HepG2 (cell line): Measurements from ENCODE around the gene ENSA. TPM values are rescaled to one million over a fixed set of nuclear protein-coding genes. Genes with fewer than 3 reads are reported as not detected.

Source experiments
- AGO1 ChIP-seq: fragments of 200-400 bp; formaldehyde crosslinking; IDR thresholded peaks from 2 replicates; pipeline ENCODE4 v1.6.1; 2017; ENCODE audit warnings: mild to moderate bottlenecking, low read depth, low read length, moderate library complexity; ENCODE audit not compliant: poor library complexity, severe bottlenecking
- ATRX ChIP-seq: sonication (generic); formaldehyde crosslinking; IDR thresholded peaks from 2 replicates; pipeline ENCODE4 v1.4.0; 2020; ENCODE audit warnings: missing genetic modification reagents, borderline replicate concordance
- CHD2 ChIP-seq: IDR thresholded peaks from 2 replicates; pipeline ENCODE4 v1.6.1; 2011; ENCODE audit warnings: low read depth, low read length, improper control_type of control experiment
- EED ChIP-seq: sonication (generic); formaldehyde crosslinking; IDR thresholded peaks from 2 replicates; pipeline ENCODE4 v1.5.0; 2020; ENCODE audit warnings: mild to moderate bottlenecking, missing genetic modification reagents
- EP300 ChIP-seq, 3 experiments: sonication (generic) in 1 of 3; formaldehyde crosslinking in 1 of 3; IDR thresholded peaks; 2 replicates each; pipeline versions ENCODE4 v1.5.1 to v1.6.1; 2011 to 2020; ENCODE audit warnings: low read depth in 2 of 3, low read length in 2 of 3, borderline replicate concordance in 1 of 3, improper control_type of control experiment in 1 of 3, mild to moderate bottlenecking in 1 of 3, missing genetic modification reagents in 1 of 3, moderate library complexity in 1 of 3
- HDAC6 ChIP-seq: fragments of 200-600 bp; sonication (generic); IDR thresholded peaks from 2 replicates; pipeline ENCODE4 v1.7.0; 2017; ENCODE audit warnings: mild to moderate bottlenecking, antibody characterized with exemption, low read length, low read depth
- ISX ChIP-seq: sonication (generic); formaldehyde crosslinking; conservative IDR thresholded peaks from 2 replicates; pipeline ENCODE4 v1.5.0; 2020; ENCODE audit warnings: missing genetic modification reagents
- SRY ChIP-seq: sonication (generic); formaldehyde crosslinking; IDR thresholded peaks from 2 replicates; pipeline ENCODE4 v1.8.0; 2022; ENCODE audit warnings: mild to moderate bottlenecking, missing genetic modification reagents
- SYNCRIP ChIP-seq: fragments of 200-400 bp; formaldehyde crosslinking; IDR thresholded peaks from 2 replicates; pipeline ENCODE4 v1.6.1; 2018; ENCODE audit warnings: mild to moderate bottlenecking, low read depth, low read length; ENCODE audit not compliant: insufficient read depth
- XBP1 ChIP-seq: sonication (generic); formaldehyde crosslinking; IDR thresholded peaks from 2 replicates; pipeline ENCODE4 v1.5.0; 2020; ENCODE audit warnings: missing genetic modification reagents
- ZFYVE20 ChIP-seq: sonication (generic); formaldehyde crosslinking; IDR thresholded peaks from 2 replicates; pipeline ENCODE4 v1.8.0; 2023; ENCODE audit warnings: low read depth, mild to moderate bottlenecking, moderate library complexity, missing genetic modification reagents, borderline replicate concordance
- ZNF230 ChIP-seq: sonication (generic); formaldehyde crosslinking; IDR thresholded peaks from 2 replicates; pipeline ENCODE4 v1.4.0; 2020; ENCODE audit warnings: mild to moderate bottlenecking, missing genetic modification reagents
- ZNF546 ChIP-seq: sonication (generic); formaldehyde crosslinking; conservative IDR thresholded peaks from 2 replicates; pipeline ENCODE4 v1.8.1; 2023; ENCODE audit warnings: mild to moderate bottlenecking, missing genetic modification reagents
- ZNF703 ChIP-seq: sonication (generic); formaldehyde crosslinking; IDR thresholded peaks from 2 replicates; pipeline ENCODE4 v1.5.1; 2020; ENCODE audit warnings: missing genetic modification reagents, mild to moderate bottlenecking, moderate library complexity, borderline replicate concordance
- ZNF749 ChIP-seq: sonication (generic); formaldehyde crosslinking; IDR thresholded peaks from 2 replicates; pipeline ENCODE4 v1.8.0; 2022; ENCODE audit warnings: mild to moderate bottlenecking, missing genetic modification reagents, moderate library complexity, borderline replicate concordance
- ZNF766 ChIP-seq: sonication (generic); formaldehyde crosslinking; IDR thresholded peaks from 2 replicates; pipeline ENCODE4 v1.5.0; 2020; ENCODE audit warnings: missing genetic modification reagents, borderline replicate concordance
- ZNF792 ChIP-seq: IDR thresholded peaks from 2 replicates; pipeline ENCODE4 v1.6.1; 2016
- ZSCAN22 ChIP-seq: sonication (generic); formaldehyde crosslinking; IDR thresholded peaks from 2 replicates; pipeline ENCODE4 v1.4.0; 2020; ENCODE audit warnings: mild to moderate bottlenecking, missing genetic modification reagents
- polyA plus RNA-seq, 8 experiments: library from polyadenylated mRNA; depleted of rRNA in 3 of 8; stranded (reverse) in 7 of 8; unstranded in 1 of 8; fragments of >200 nt; fragmentation: Illumina TruSeq in 4 of 8; extraction: Trizol in 4 of 8; gene quantifications; 2 replicates each; pipeline versions ENCODE4 v1.2.1 to v1.2.3, GENCODE V29; 2011 to 2016; ENCODE audit warnings: low read depth in 4 of 8, missing spikeins in 1 of 8, mixed read lengths in 1 of 8; ENCODE audit not compliant: insufficient read depth in 1 of 8
- total RNA-seq, 5 experiments: library from RNA; depleted of rRNA; stranded (reverse); fragments of >200 nt; fragmentation: Illumina TruSeq; extraction: Trizol; gene quantifications; 2 replicates each; pipeline ENCODE4 v1.2.3, GENCODE V29; 2016; ENCODE audit warnings: low read depth in 1 of 5
- TF ChIP-seq, protein P1 (sequence below): sonication (generic); formaldehyde crosslinking; IDR thresholded peaks from 2 replicates; pipeline ENCODE4 v1.4.0; 2020; ENCODE audit warnings: missing genetic modification reagents, mild to moderate bottlenecking, borderline replicate concordance
- TF ChIP-seq, protein P2 (sequence below): sonication (generic); formaldehyde crosslinking; IDR thresholded peaks from 2 replicates; pipeline ENCODE4 v1.8.0; 2022; ENCODE audit warnings: missing genetic modification reagents, mild to moderate bottlenecking, moderate library complexity, borderline replicate concordance
- TF ChIP-seq, protein P3 (sequence below): sonication (generic); formaldehyde crosslinking; IDR thresholded peaks from 2 replicates; pipeline ENCODE4 v1.8.1; 2023; ENCODE audit warnings: mild to moderate bottlenecking, missing genetic modification reagents, borderline replicate concordance
- TF ChIP-seq, protein P4 (sequence below): sonication (generic); formaldehyde crosslinking; IDR thresholded peaks from 2 replicates; pipeline ENCODE4 v1.4.0; 2020; ENCODE audit warnings: missing genetic modification reagents

Gene ENSA
- total and polyA plus RNA-seq, 2 of the 13 experiments (the other 11 are each of a cell fraction or from before 2014, with no cell fraction given): 54.5 to 111 TPM

DNA sequence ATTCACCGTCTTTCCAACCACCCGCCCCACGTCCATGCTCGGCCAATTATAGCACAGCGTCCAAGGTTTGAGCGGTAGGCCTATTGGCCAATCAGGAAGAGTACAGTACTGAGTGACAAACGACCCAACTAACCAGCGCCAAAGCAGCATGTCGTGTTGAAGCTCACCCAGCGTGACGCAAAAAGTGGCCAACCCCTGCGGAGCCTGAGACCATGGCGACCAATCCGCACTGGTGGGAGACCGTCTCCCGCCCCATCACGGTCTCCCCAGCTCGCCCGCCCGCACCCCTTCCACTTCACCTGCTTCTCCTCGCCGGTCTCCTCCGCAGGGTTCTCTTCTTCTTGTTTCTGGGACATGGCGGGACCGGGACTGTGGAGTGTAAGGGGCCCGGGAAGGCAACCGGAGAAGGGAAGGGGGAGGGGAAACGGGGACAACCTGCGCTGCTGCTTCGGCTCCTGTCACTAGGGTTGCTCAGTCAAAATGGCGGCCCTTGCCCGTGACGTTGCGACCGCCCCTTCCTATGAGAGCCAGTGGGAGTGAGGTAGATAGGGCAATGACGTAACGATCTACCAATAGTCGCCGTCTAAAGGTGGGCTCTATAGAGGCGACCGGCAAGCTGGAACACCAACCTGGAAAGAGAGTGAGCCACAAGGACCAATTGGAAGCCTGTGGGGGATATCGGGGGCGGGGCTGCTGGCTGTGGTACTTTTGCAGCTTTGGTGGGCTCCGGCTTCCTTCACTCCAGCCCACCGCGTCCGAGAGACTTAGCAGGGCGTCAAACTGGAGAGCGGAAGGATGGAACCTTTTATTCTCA is at the start of gene ENSA (continued):
- TF ChIP-seq HDAC6 (no peak), ZNF230 (CRISPR knock-in tag) (no peak; the same call in 1 of the 2 replicates), ZFYVE20 (CRISPR knock-in tag) (no peak), EP300 (IDR thresholded peaks at IDR 0.05; ENCODE audit: low read depth in 2 of 2, low read length in 2 of 2) (0 out of 4 replicates have a peak, but pooled peaks of 1 of the 2 experiments have one; percentile 28), EP300 (CRISPR knock-in tag; IDR thresholded peaks at IDR 0.05; ENCODE audit: borderline replicate concordance) (no peak), XBP1 (no peak), ISX (no peak), ZNF792 (CRISPR knock-in tag) (no peak), ZNF546 (CRISPR knock-in tag) (no peak), ZNF766 (no peak), SRY (CRISPR knock-in tag) (peak; percentile 25), ZNF703 (no peak), SYNCRIP (no peak), ZSCAN22 (CRISPR knock-in tag) (no peak), ATRX (CRISPR knock-in tag) (no peak), CHD2 (peak; percentile 66), EED (CRISPR knock-in tag) (peak; percentile 74; the same call in 1 of the 2 replicates), AGO1 (no peak), ZNF749 (CRISPR knock-in tag) (peak; percentile 58; the same call in 1 of the 2 replicates)
- TF ChIP-seq, protein P1, sequence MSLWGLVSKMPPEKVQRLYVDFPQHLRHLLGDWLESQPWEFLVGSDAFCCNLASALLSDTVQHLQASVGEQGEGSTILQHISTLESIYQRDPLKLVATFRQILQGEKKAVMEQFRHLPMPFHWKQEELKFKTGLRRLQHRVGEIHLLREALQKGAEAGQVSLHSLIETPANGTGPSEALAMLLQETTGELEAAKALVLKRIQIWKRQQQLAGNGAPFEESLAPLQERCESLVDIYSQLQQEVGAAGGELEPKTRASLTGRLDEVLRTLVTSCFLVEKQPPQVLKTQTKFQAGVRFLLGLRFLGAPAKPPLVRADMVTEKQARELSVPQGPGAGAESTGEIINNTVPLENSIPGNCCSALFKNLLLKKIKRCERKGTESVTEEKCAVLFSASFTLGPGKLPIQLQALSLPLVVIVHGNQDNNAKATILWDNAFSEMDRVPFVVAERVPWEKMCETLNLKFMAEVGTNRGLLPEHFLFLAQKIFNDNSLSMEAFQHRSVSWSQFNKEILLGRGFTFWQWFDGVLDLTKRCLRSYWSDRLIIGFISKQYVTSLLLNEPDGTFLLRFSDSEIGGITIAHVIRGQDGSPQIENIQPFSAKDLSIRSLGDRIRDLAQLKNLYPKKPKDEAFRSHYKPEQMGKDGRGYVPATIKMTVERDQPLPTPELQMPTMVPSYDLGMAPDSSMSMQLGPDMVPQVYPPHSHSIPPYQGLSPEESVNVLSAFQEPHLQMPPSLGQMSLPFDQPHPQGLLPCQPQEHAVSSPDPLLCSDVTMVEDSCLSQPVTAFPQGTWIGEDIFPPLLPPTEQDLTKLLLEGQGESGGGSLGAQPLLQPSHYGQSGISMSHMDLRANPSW: peak; percentile 59; the same call in 1 of the 2 replicates
- TF ChIP-seq, protein P2, sequence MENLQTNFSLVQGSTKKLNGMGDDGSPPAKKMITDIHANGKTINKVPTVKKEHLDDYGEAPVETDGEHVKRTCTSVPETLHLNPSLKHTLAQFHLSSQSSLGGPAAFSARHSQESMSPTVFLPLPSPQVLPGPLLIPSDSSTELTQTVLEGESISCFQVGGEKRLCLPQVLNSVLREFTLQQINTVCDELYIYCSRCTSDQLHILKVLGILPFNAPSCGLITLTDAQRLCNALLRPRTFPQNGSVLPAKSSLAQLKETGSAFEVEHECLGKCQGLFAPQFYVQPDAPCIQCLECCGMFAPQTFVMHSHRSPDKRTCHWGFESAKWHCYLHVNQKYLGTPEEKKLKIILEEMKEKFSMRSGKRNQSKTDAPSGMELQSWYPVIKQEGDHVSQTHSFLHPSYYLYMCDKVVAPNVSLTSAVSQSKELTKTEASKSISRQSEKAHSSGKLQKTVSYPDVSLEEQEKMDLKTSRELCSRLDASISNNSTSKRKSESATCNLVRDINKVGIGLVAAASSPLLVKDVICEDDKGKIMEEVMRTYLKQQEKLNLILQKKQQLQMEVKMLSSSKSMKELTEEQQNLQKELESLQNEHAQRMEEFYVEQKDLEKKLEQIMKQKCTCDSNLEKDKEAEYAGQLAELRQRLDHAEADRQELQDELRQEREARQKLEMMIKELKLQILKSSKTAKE (CRISPR knock-in tag): no peak
- TF ChIP-seq, protein P3, sequence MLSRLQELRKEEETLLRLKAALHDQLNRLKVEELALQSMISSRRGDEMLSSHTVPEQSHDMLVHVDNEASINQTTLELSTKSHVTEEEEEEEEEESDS: no peak
- TF ChIP-seq, protein P4, sequence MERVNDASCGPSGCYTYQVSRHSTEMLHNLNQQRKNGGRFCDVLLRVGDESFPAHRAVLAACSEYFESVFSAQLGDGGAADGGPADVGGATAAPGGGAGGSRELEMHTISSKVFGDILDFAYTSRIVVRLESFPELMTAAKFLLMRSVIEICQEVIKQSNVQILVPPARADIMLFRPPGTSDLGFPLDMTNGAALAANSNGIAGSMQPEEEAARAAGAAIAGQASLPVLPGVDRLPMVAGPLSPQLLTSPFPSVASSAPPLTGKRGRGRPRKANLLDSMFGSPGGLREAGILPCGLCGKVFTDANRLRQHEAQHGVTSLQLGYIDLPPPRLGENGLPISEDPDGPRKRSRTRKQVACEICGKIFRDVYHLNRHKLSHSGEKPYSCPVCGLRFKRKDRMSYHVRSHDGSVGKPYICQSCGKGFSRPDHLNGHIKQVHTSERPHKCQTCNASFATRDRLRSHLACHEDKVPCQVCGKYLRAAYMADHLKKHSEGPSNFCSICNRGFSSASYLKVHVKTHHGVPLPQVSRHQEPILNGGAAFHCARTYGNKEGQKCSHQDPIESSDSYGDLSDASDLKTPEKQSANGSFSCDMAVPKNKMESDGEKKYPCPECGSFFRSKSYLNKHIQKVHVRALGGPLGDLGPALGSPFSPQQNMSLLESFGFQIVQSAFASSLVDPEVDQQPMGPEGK: peak; percentile 39; the same call in 1 of the 2 replicates
